Measurements from ENCODE around the gene TENM3.

TENM3 gene

GRCh38 chr4:182495645-182496385 lies 252.6 kb downstream of the TENM3 start:
- Histone ChIP-seq H3K4me1 (ENCODE audit: control insufficient read depth, insufficient read depth, low read length) (peaks cover 5% of the 10 kb centered on the region), H3K36me3 (ENCODE audit: insufficient read depth, low read length) (no peaks in the 10 kb centered on the region), H3K4me3 (ENCODE audit: low read length) (no peak overlapping the region), H3K9ac (ENCODE audit: low read depth, low read length) (no peak overlapping the region), H3K4me2 (ENCODE audit: low read length) (no peak overlapping the region), H3K9me3 (replicated peaks; ENCODE audit: low read length) (no peaks in the 10 kb centered on the region), H3K27me3 (ENCODE audit: control insufficient read depth, insufficient read depth, low read length) (no peaks in the 10 kb centered on the region)

- Histone ChIP-seq H3K27me3 (ENCODE audit: control insufficient read depth, insufficient read depth, low read length) (no peaks in the 10 kb centered on the region), H3K36me3 (ENCODE audit: insufficient read depth, low read length) (no peaks in the 10 kb centered on the region), H3K4me1 (ENCODE audit: control insufficient read depth, insufficient read depth, low read length) (peaks cover 5% of the 10 kb centered on the region), H3K4me2 (ENCODE audit: low read length) (no peak overlapping the region), H3K9me3 (replicated peaks; ENCODE audit: low read length) (no peaks in the 10 kb centered on the region), H3K4me3 (ENCODE audit: low read length) (no peak overlapping the region), H3K9ac (ENCODE audit: low read depth, low read length) (no peak overlapping the region)
Measured at GRCh38 chr4:182496408-182496807, 253.2 kb downstream of the TENM3 start.

DNA sequence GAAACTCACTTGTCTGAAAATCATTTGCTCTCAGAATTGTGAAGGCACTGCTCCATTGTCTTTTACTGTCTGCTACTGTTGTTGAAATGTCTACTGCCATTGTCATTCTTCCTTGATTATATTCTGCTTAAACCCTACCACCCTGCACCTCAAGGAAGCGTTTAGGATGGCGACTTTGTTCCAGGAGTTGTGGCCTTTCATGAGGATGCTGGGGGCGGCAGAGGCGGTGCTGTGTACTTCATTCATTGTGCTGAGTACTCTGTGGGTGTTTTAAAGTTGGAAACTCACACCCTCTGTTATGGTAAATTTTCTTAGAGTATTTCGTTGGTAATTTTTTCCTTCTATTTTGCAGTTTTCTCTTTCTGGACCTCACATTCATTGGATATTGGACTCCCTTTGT lies 258.9 kb downstream of the TENM3 start:
- Histone ChIP-seq H3K36me3 (ENCODE audit: insufficient read depth, low read length) (no peaks in the 10 kb centered on the region), H3K4me3 (ENCODE audit: low read length) (no peak overlapping the region), H3K4me1 (ENCODE audit: control insufficient read depth, insufficient read depth, low read length) (no peaks in the 10 kb centered on the region), H3K4me2 (ENCODE audit: low read length) (no peak overlapping the region), H3K9ac (ENCODE audit: low read depth, low read length) (no peak overlapping the region), H3K9me3 (replicated peaks; ENCODE audit: low read length) (no peaks in the 10 kb centered on the region), H3K27me3 (ENCODE audit: control insufficient read depth, insufficient read depth, low read length) (no peaks in the 10 kb centered on the region)

GRCh38 chr4:182504463-182504862 lies 261.3 kb downstream of the TENM3 start:
- no peaks in the 10 kb centered on the region for H3K4me1 ChIP-seq (ENCODE audit: control insufficient read depth, insufficient read depth, low read length)

GRCh38 chr4:182507805-182508204 lies 264.6 kb downstream of the TENM3 start:
- Histone ChIP-seq H3K4me3 (ENCODE audit: low read length) (no peak overlapping the region), H3K27me3 (ENCODE audit: control insufficient read depth, insufficient read depth, low read length) (no peaks in the 10 kb centered on the region), H3K4me2 (ENCODE audit: low read length) (no peak overlapping the region), H3K36me3 (ENCODE audit: insufficient read depth, low read length) (no peaks in the 10 kb centered on the region), H3K9me3 (replicated peaks; ENCODE audit: low read length) (no peaks in the 10 kb centered on the region), H3K4me1 (ENCODE audit: control insufficient read depth, insufficient read depth, low read length) (no peaks in the 10 kb centered on the region), H3K9ac (ENCODE audit: low read depth, low read length) (no peak overlapping the region)

More at GRCh38 chr4:182504463-182504862, 261.3 kb downstream of the TENM3 start:
- no peak overlapping the region for H3K9ac ChIP-seq (ENCODE audit: low read depth, low read length)
- H3K27me3 ChIP-seq (ENCODE audit: control insufficient read depth, insufficient read depth, low read length), result no peaks in the 10 kb centered on the region
- H3K9me3 ChIP-seq (replicated peaks; ENCODE audit: low read length), result no peaks in the 10 kb centered on the region
- no peak overlapping the region for H3K4me2 ChIP-seq (ENCODE audit: low read length)
- H3K36me3 ChIP-seq (ENCODE audit: insufficient read depth, low read length), result no peaks in the 10 kb centered on the region
- no peak overlapping the region for H3K4me3 ChIP-seq (ENCODE audit: low read length)

GRCh38 chr4:182510836-182511235 lies 267.6 kb downstream of the TENM3 start:
- no peaks in the 10 kb centered on the region for H3K9me3 ChIP-seq (replicated peaks; ENCODE audit: low read length)
- H3K4me2 ChIP-seq (ENCODE audit: low read length), result no peak overlapping the region
- H3K36me3 ChIP-seq (ENCODE audit: insufficient read depth, low read length), result no peaks in the 10 kb centered on the region
- no peak overlapping the region for H3K4me3 ChIP-seq (ENCODE audit: low read length)
- H3K4me1 ChIP-seq (ENCODE audit: control insufficient read depth, insufficient read depth, low read length), result no peaks in the 10 kb centered on the region
- no peaks in the 10 kb centered on the region for H3K27me3 ChIP-seq (ENCODE audit: control insufficient read depth, insufficient read depth, low read length)
- H3K9ac ChIP-seq (ENCODE audit: low read depth, low read length), result no peak overlapping the region

DNA sequence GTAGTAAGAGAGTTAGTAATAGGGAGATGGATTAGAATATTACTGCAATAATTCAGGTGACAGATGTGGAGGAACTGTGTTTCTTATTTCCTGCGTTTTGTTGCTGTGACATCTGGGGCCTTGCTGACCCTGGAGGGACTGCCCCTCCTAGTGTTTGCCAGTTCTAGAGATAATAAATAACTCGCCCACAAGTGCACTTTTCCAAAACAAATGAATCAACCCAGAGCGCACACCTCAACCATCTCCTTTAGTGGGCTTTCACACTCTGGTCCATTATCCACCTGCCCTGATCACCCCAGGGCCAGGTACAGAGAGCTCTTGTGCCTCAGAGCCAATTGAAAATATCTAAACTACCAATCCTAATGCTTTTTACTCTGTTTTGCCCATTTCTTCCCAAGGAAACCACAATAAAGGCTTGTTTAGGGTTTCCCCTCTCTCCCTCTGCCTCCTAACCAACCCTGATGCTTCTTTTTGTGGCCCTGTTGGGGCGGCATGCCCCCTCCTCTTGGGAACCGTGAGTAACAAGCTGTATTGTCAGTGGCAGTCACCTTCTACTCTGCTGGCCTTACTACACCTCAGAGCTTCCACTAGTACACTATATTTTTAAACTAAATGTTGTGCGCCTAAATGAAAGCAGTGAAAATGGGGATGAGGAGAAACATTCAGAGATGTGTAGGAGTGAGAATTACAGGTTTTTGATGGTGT lies 270.5 kb downstream of the TENM3 start:
- no peaks in the 10 kb centered on the region for H3K27me3 ChIP-seq (ENCODE audit: control insufficient read depth, insufficient read depth, low read length)
- no peaks in the 10 kb centered on the region for H3K9me3 ChIP-seq (replicated peaks; ENCODE audit: low read length)
- H3K36me3 ChIP-seq (ENCODE audit: insufficient read depth, low read length), result no peaks in the 10 kb centered on the region
- H3K4me3 ChIP-seq (ENCODE audit: low read length), result no peak overlapping the region
- no peak overlapping the region for H3K4me2 ChIP-seq (ENCODE audit: low read length)
- no peaks in the 10 kb centered on the region for H3K4me1 ChIP-seq (ENCODE audit: control insufficient read depth, insufficient read depth, low read length)
- no peak overlapping the region for H3K9ac ChIP-seq (ENCODE audit: low read depth, low read length)

DNA sequence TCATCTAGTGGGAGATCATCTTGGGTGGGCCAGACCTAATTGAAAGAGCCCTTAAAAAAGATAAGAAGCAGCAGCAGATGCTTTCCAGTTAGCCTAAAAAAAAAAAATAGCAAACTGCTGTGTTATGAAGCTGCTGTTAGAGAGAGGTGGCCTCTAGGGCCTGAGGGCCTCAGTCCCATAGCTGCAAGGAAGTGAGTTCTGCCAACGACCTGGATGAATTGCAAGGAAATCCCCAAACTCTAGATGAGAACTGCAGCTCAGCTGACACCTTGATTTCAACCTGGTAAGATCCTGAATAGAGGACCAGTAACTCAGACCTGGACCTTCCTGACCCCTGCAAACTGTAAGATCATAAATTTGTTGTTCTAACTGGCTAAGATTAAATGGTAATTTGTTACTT lies 275.2 kb downstream of the TENM3 start:
- H3K36me3 ChIP-seq (ENCODE audit: insufficient read depth, low read length), result no peaks in the 10 kb centered on the region
- no peak overlapping the region for H3K4me3 ChIP-seq (ENCODE audit: low read length)
- no peaks in the 10 kb centered on the region for H3K9me3 ChIP-seq (replicated peaks; ENCODE audit: low read length)
- no peak overlapping the region for H3K9ac ChIP-seq (ENCODE audit: low read depth, low read length)
- no peak overlapping the region for H3K4me2 ChIP-seq (ENCODE audit: low read length)
- H3K27me3 ChIP-seq (ENCODE audit: control insufficient read depth, insufficient read depth, low read length), result no peaks in the 10 kb centered on the region
- no peaks in the 10 kb centered on the region for H3K4me1 ChIP-seq (ENCODE audit: control insufficient read depth, insufficient read depth, low read length)

GRCh38 chr4:182519528-182519927 lies 276.3 kb downstream of the TENM3 start:
- H3K4me2 ChIP-seq (ENCODE audit: low read length), result no peak overlapping the region

GRCh38 chr4:182521011-182521410 lies 277.8 kb downstream of the TENM3 start:
- H3K9me3 ChIP-seq (replicated peaks; ENCODE audit: low read length), result no peaks in the 10 kb centered on the region
- no peaks in the 10 kb centered on the region for H3K27me3 ChIP-seq (ENCODE audit: control insufficient read depth, insufficient read depth, low read length)
- H3K4me1 ChIP-seq (ENCODE audit: control insufficient read depth, insufficient read depth, low read length), result no peaks in the 10 kb centered on the region
- H3K4me3 ChIP-seq (ENCODE audit: low read length), result no peak overlapping the region
- no peak overlapping the region for H3K9ac ChIP-seq (ENCODE audit: low read depth, low read length)
- no peak overlapping the region for H3K4me2 ChIP-seq (ENCODE audit: low read length)
- H3K36me3 ChIP-seq (ENCODE audit: insufficient read depth, low read length), result no peaks in the 10 kb centered on the region

More at GRCh38 chr4:182519528-182519927, 276.3 kb downstream of the TENM3 start:
- Histone ChIP-seq H3K4me3 (ENCODE audit: low read length) (no peak overlapping the region), H3K9me3 (replicated peaks; ENCODE audit: low read length) (no peaks in the 10 kb centered on the region), H3K9ac (ENCODE audit: low read depth, low read length) (no peak overlapping the region), H3K27me3 (ENCODE audit: control insufficient read depth, insufficient read depth, low read length) (no peaks in the 10 kb centered on the region), H3K36me3 (ENCODE audit: insufficient read depth, low read length) (no peaks in the 10 kb centered on the region), H3K4me1 (ENCODE audit: control insufficient read depth, insufficient read depth, low read length) (no peaks in the 10 kb centered on the region)

GRCh38 chr4:182528819-182529218 lies 285.6 kb downstream of the TENM3 start:
- H3K4me3 ChIP-seq (ENCODE audit: low read length), result no peak overlapping the region
- H3K36me3 ChIP-seq (ENCODE audit: insufficient read depth, low read length), result no peaks in the 10 kb centered on the region
- H3K4me2 ChIP-seq (ENCODE audit: low read length), result no peak overlapping the region
- H3K27me3 ChIP-seq (ENCODE audit: control insufficient read depth, insufficient read depth, low read length), result no peaks in the 10 kb centered on the region
- H3K9ac ChIP-seq (ENCODE audit: low read depth, low read length), result no peak overlapping the region
- H3K4me1 ChIP-seq (ENCODE audit: control insufficient read depth, insufficient read depth, low read length), result peaks cover 13% of the 10 kb centered on the region
- no peaks in the 10 kb centered on the region for H3K9me3 ChIP-seq (replicated peaks; ENCODE audit: low read length)

DNA sequence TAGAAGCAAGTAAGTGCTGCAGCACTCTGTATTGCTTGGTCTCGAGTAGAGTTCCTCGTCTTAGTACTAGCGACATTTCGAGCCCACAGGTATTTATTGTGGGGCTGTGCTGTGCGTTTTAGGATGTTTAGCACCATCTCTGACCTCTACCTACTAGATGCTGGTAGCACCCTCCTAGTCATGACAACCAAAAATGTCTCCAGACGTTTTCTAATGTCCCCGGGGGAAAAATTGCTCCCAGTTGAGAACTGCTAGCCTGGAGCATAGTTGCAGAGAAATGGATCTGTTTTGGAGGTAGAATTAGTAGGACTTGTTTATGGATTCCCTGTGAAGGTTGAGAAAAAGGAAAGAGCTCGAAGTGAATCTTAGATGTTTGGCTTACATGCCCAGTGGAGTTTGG lies 287.2 kb downstream of the TENM3 start:
- Histone ChIP-seq H3K9ac (ENCODE audit: low read depth, low read length) (no peak overlapping the region), H3K9me3 (replicated peaks; ENCODE audit: low read length) (no peaks in the 10 kb centered on the region)

More for the DNA sequence above, 287.2 kb downstream of the TENM3 start:
- no peak overlapping the region for H3K4me2 ChIP-seq (ENCODE audit: low read length)
- no peak overlapping the region for H3K4me3 ChIP-seq (ENCODE audit: low read length)
- no peaks in the 10 kb centered on the region for H3K36me3 ChIP-seq (ENCODE audit: insufficient read depth, low read length)
- H3K27me3 ChIP-seq (ENCODE audit: control insufficient read depth, insufficient read depth, low read length), result no peaks in the 10 kb centered on the region
- H3K4me1 ChIP-seq (ENCODE audit: control insufficient read depth, insufficient read depth, low read length), result peaks cover 18% of the 10 kb centered on the region

All from skeletal muscle satellite cell (primary cell).